Stimulated activated CD8-positive, alpha-beta memory T cell treated with anti-CD3 and anti-CD28 coated beads, Interleukin-15, amount 100 ng/mL, for 48 hours (primary cell): ENCODE data around the gene DHX57.
"Not testable (repeated sequence)": the region's sequence is repeated elsewhere in the genome, so short reads cannot be mapped to it uniquely, and the experiment has no call there.

ENCODE experiments used
- DNase-seq, 2 donors: peaks; one replicate each; pipeline ENCODE4 v3.0.0-alpha.2; 2020; ENCODE audit warnings: low read depth in 2 of 2

Gene DHX57

DNA sequence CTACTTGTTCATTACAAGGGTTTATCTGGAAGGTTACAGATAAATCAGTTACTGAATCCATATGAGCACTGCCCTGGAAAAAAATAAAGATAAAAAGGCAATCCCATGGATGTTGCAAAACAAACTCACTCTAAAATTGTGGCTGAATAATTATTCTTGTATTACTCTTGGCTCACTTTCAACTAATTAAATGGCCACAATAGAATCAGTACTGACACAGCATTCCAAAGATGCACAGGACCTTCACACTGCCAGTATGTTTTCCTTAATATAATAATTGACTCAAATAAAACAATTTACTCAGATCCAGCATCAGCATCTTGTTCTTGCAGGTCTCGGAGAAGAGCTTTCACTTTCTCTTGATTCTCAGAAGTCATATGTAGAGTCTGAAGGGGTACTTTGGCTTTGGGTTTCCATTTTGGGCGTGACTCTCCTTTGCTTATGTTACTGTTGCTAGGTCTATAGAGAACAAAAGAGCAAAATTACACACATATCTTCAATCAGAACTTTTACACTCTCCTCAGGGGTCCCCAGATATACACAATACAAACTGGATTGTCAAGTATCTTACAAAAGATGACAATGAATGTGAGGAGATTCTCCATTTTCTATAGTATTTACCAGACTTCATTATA is 12.6 kb downstream of the DHX57 start:
- no peak for DNase-seq

- DNase-seq, result no peak
These were observed 13.3 kb downstream of the DHX57 start for GRCh38 chr2:38862476-38862875.

DNA sequence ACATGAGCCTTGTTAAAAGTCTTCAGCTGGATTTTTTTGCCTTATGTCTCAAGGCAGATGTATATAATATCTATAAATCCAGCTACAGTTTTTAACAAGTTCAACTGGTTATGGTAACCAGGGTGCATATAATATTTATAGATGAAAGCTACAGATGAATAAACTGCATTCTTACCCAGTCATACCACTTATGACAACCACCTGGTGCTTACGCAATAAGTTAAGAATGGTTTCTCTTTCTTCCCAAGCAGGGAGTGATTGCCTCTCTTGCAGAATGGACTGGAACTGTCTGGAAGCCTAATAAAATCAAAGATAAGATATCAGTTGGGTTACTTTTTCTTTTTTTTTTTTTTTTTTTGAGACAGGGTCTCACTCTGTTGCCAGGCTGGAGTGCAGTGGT is 19.6 kb downstream of the DHX57 start:
- no peak for DNase-seq

DNA sequence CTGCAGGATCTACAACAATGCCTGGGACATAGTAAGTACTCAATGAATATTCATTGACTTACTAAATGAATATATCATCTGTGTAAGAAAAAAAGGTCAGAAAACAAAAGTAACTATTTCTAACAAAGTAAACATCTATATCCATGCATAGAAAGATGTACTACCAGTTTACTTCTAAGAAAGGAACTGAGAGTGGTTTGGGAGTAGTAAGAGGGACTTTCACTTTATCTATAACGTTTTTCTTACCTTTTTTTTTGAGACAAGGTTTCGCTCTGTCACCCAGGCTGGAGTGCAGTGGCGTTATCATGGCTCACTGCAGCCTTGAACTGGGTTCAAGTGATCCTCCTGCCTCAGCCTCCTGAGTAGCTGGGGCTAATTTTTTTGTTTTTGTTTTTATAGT is 25.7 kb downstream of the DHX57 start:
- DNase-seq, result no peak

DNA sequence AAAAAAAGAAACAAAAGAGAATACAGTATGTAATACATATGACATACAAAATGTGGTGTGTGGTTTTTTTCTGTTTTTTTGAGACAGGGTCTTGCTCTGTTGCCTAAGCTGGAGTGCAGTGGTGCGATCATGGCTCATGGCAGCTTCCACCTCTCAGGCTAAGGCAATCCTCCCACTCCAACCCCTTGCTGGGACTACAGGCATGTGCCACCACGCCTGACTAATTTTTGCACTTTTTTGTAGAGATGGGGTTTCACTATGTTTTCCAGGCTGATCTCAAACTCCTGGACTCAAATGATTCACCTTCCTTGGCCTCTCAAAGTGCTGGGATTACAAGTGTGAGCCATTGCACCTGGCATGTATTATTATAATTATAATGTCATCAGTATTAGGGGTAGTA is 38.9 kb downstream of the DHX57 start:
- no peak for DNase-seq

GRCh38 chr2:38835990-38836389 is 39.7 kb downstream of the DHX57 start:
- no peak for DNase-seq

- no peak for DNase-seq
These were observed 40.6 kb downstream of the DHX57 start for GRCh38 chr2:38835015-38835601.

- no peak for DNase-seq
These were observed 45.1 kb downstream of the DHX57 start for GRCh38 chr2:38830526-38831159.

GRCh38 chr2:38829971-38830370 is 45.8 kb downstream of the DHX57 start:
- no peak for DNase-seq

DNA sequence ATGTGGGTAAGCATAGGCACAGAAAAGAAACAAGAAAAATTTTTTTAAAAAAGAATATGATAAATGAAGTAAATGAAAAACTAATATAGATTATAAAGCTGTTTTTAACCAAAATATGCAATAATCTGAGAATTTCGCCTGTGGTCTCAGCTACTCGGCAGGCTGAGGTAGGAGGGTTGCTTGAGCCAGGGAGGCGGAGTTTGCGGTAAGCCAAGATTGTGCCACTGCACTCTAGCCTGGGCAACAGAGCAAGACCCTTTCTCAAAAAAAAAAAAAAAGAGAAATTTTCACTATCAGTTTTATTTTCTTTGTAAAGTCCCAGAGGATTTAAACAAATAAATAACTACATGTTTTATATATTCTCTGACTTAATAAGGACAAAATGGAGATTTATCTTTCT is 47.3 kb downstream of the DHX57 start:
- DNase-seq, result no peak

GRCh38 chr2:38827539-38828145 is 48.1 kb downstream of the DHX57 start:
- not testable (repeated sequence) for DNase-seq

DNA sequence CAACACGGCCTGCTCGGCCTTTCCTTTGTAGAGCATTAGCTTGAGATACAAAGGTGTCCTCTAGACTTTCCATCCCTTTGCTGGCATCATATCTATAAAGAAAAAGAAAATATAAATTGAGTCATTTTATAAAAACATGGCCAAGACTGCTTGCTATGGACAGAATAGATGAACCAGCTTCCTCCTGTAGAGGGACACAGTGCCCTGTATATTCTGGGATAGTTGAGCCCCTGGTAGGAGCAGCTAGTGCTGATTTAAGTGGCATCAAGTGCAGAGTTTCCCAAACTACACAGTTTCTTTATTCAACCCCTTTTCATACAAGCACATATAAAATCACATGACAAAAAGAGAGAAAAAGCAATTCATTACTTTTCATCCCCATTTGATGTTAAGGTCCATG is 49.8 kb downstream of the DHX57 start:
- no peak for DNase-seq

DNA sequence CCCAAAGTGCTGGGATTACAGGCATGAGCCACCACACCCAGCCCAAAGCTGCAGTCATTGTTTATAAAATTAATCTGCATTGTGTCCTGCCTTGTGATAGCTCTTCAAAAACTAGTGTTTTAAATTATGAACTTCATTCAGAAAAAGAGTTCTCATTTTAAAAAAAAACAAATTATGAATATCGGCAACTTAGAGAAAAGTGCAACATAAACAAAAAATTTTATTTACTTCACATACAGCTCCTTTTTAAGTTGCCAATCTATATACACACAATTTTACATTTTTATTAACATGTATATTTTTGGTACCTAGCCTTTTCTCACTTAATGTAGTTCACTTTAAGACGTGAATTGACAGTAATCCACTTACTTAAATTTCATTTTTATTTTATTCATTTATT is 50.8 kb downstream of the DHX57 start:
- DNase-seq, result no peak

- no peak for DNase-seq
These were observed 52.3 kb downstream of the DHX57 start for GRCh38 chr2:38823386-38823785.

- DNase-seq, result no peak
These were observed 57.2 kb downstream of the DHX57 start for GRCh38 chr2:38818565-38818964.

GRCh38 chr2:38815936-38816335 is 59.8 kb downstream of the DHX57 start:
- DNase-seq, result no peak

GRCh38 chr2:38810488-38810887 is 65.2 kb downstream of the DHX57 start:
- DNase-seq, result no peak

- no peak for DNase-seq
These were observed 67.1 kb downstream of the DHX57 start for GRCh38 chr2:38808677-38809076.

DNA sequence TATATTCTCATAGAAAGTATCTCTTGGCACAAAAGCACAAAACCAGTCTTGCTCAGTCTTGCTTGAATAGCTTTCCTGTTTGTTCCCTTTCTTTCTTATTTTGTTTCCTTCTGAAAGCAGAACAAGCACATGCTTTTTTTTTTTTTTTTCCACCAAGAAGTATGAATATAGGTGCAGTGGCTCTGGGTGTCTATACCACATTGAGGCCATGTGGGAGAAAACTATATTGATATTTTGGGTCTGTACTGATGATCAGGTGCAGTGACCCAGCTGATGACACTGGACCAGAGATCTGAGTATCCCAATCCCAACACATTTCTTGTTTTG is 69.0 kb downstream of the DHX57 start:
- no peak for DNase-seq

DNA sequence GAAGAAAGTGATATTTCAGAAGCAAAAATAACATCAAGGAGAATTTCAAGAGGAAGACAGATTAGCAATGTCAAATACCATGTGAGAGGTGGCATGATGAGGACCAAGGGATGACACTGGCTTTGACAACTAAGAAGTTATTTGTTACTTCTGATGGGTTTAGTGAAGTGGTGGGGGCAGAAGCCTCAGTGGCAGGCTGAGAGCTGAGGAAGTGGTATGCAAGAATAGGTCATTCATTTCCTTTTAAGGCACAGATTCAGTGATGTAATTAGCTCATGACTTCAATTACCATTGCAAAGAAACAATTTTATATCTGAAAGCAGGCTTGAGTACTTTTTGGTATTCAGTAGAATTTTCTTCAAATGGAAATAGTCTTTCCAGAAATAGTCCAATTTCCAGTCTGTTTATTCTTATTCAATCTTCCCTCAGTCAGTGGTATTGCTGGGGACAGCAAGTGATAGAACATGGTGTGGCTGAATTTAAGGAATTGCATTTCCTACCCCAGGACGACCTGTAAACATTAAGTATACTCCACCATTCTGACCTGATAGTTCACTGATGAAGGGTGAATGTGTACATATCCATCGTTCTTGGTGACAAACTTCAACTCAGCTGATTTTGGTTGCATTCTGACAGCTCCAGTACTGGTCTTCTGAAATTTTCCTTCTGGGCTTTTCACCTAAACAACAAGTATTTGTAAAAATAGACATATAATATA is 69.6 kb downstream of the DHX57 start:
- DNase-seq, result no peak

DNA sequence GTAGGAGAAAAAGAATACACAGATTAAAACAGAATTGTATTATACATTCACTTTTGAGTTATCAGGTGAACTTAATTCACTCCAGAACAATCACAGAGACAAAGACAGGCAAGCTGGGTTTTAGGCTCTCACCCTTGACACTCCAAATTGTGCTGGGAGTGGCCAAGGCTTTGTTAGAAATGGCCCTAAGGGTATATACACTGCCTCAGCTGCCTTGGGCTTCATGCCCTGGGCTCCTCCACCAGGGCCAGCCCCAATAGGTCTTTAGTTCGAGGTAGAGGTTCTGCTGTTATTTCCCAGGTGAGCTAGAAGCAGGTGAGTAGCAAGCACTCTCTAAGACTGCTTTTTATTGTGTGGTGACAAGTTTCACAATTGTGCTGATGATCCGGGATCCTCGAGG is 77.8 kb downstream of the DHX57 start:
- DNase-seq, result no peak

DNA sequence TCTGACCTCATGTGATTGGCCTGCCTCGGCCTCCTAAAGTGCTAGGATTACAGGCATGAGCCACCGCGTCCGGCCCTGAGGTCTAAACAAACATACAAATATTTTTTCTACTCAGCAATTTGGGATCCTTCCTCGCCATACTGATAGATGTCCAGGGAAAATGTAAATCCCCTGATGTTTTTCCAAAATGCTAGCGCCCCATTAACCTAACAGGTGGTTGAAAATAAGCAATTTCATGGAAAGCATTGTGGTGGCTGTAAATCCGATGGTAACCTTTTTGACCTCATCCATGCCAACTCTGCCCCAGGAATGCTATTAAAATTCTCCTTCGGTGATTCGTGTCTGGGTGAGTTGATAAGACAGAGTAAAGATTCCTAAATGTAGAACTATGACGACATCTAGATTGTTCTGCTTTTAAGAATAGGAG is 78.5 kb downstream of the DHX57 start:
- no peak for DNase-seq

DNA sequence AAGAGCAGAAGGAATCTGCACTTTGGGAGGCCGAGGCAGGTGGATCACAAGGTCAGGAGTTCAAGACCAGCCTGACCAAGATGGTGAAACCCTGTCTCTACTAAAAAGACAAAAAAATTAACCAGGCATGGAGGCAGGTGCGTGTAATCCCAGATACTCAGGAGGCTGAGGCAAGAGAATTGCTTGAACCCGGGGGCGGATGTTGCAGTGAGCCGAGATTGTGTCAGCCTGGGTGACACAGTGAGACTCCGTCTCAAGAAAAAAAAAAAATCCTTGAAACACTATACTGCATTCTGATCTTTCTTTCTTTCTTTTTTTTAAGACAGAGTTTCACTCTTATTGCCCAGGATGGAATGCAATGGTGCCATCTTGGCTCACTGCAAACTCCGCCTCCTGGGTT is 80.7 kb downstream of the DHX57 start:
- DNase-seq, result not testable (repeated sequence)
